ENCODE results near the gene C19orf44.
"Not testable (repeated sequence)": the region's sequence is repeated elsewhere in the genome, so short reads cannot be mapped to it uniquely, and the experiment has no call there.

GRCh38 chr19:16551902-16552301, 55.7 kb downstream of the C19orf44 start:
- not testable (repeated sequence) for TF ChIP-seq CTCF (optimal IDR thresholded peaks at IDR 0.05 in 1 of 3, IDR thresholded peaks at IDR 0.05 in 1 of 3, conservative IDR thresholded peaks at IDR 0.05 in 1 of 3; ENCODE audit: extremely low read depth in 1 of 3, insufficient read depth in 2 of 3, low read length in 3 of 3); EZH2 (IDR thresholded peaks at IDR 0.05; ENCODE audit: low read length)
